Measurements from ENCODE around the gene KBTBD4.

GRCh38 chr11:47552566-47553405 lies 26.0 kb downstream of the KBTBD4 start, which contains the start of gene CELF1:
- TF ChIP-seq, protein P1, sequence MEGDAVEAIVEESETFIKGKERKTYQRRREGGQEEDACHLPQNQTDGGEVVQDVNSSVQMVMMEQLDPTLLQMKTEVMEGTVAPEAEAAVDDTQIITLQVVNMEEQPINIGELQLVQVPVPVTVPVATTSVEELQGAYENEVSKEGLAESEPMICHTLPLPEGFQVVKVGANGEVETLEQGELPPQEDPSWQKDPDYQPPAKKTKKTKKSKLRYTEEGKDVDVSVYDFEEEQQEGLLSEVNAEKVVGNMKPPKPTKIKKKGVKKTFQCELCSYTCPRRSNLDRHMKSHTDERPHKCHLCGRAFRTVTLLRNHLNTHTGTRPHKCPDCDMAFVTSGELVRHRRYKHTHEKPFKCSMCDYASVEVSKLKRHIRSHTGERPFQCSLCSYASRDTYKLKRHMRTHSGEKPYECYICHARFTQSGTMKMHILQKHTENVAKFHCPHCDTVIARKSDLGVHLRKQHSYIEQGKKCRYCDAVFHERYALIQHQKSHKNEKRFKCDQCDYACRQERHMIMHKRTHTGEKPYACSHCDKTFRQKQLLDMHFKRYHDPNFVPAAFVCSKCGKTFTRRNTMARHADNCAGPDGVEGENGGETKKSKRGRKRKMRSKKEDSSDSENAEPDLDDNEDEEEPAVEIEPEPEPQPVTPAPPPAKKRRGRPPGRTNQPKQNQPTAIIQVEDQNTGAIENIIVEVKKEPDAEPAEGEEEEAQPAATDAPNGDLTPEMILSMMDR (IDR thresholded peaks at IDR 0.05): peak; percentile 88 to 97 (median 92)
- peak; percentile 60 for TF ChIP-seq POLR2A (IDR thresholded peaks at IDR 0.05)

All from prostate gland (tissue), 2 donors.